Measurements from ENCODE around the gene CSAG3. TPM values are rescaled to one million over a fixed set of nuclear protein-coding genes. Genes with fewer than 3 reads are reported as not detected.
"Not testable (repeated sequence)": the region's sequence is repeated elsewhere in the genome, so short reads cannot be mapped to it uniquely, and the experiment has no call there.

CSAG3 gene
- not detected in 2 replicates for total RNA-seq (2014; rRNA removed; shearing (Covaris generic); ENCODE audit: low replicate concordance)

DNA sequence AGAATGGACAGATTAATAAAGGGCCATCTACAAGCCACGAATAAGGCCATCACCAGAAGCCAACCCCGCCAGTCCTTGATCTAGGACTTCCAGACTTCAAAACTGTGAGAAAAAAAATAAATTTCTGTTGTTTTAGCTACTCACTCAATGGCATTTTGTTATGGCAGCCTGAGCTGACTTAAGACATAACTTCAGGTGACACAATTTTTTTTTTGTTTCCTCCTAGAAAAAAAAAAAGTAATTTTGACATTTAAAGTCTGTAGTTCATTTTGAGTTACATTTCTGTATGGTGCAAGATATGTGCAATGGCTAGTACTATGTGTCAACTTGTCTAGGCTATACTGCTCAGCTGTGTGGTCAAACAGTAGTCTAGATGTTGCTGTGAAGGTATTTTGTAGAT lies at the start of gene CSAG3:
Gene CSAG3, plus strand, starts transcription at position 301 of the 400 bp plus-strand sequence.
- not testable (repeated sequence) for H3K36me3 ChIP-seq, DNase-seq, H3K4me3 ChIP-seq, H3K9me3 ChIP-seq, H3K27me3 ChIP-seq

DNA sequence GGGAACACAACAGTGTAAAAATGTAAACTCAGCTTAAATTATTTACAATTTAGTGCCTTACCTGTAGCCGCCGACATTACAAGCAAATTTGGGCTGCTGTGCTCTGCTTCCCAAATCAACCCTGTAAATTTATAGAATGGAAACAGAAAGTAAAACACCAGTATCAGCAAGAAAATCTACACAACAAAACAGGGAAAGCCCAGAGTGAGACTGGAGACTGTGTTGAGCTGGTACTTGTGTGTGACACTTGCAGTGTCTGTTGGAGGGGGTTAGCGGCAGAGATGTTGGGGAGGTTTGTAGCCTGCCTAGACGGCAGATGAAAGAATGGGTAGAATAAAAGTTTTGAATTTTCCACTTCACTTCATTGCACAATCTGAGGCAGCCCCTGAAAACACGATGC lies 45.8 kb upstream of the CSAG3 start:
- DNase-seq, H3K27me3 ChIP-seq, H3K36me3 ChIP-seq, H3K4me3 ChIP-seq, H3K9me3 ChIP-seq: not testable (repeated sequence)

DNA sequence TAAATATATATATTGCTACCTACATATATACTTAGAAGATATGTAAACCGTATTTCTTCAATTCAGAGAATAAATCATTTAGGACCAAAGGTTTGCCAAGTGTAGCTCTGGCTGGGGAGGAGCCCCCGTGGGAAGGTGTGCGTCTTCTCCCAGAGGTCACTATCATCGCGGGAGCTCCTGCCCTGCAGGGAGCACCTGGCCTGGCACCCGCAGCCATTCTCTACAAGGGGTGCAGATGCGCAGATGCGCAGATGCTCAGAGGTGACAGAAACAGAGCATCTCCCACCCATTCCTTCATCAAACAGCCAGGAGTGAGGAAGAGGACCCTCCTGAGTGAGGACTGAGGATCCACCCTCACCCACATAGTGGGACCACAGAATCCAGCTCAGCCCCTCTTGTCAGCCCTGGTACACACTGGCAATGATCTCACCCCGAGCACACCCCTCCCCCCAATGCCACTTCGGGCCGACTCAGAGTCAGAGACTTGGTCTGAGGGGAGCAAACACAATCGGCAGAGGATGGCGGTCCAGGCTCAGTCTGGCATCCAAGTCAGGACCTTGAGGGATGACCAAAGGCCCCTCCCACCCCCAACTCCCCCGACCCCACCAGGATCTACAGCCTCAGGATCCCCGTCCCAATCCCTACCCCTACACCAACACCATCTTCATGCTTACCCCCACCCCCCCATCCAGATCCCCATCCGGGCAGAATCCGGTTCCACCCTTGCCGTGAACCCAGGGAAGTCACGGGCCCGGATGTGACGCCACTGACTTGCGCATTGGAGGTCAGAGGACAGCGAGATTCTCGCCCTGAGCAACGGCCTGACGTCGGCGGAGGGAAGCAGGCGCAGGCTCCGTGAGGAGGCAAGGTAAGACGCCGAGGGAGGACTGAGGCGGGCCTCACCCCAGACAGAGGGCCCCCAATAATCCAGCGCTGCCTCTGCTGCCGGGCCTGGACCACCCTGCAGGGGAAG lies 44.9 kb upstream of the CSAG3 start, which contains the start of gene MAGEA2B:
Gene MAGEA2B, plus strand, starts transcription at position 814 of the 973 bp plus-strand sequence. CDS start 2,479 bp downstream, outside the sequence.
- not testable (repeated sequence) for H3K9me3 ChIP-seq, DNase-seq, H3K36me3 ChIP-seq, H3K4me3 ChIP-seq, H3K27me3 ChIP-seq

DNA sequence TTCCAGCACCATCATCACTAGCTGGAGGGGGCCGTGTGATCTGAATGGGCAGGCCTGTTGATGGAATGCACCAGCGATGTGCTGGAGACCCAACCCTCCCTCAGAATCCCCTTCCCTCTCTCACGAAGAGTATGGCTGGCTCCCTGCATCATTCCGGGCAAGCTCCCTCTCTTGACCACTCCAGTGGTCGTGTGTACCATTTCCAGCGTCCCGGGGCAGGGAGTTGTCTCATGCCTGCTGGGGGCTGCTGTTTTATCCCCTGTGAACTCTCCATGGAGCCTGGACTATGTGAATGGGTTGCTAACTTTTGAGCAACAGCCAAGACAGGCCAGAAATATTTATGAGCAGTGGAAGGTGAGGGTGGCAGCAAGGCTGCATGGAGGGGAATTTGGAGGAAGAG lies 33.6 kb upstream of the CSAG3 start:
- H3K27me3 ChIP-seq = no peaks in the 10 kb centered on the region
- H3K9me3 ChIP-seq = no peaks in the 10 kb centered on the region
- DNase-seq = no peak
- no peak overlapping the region for H3K4me3 ChIP-seq
- no peaks in the 10 kb centered on the region for H3K36me3 ChIP-seq

DNA sequence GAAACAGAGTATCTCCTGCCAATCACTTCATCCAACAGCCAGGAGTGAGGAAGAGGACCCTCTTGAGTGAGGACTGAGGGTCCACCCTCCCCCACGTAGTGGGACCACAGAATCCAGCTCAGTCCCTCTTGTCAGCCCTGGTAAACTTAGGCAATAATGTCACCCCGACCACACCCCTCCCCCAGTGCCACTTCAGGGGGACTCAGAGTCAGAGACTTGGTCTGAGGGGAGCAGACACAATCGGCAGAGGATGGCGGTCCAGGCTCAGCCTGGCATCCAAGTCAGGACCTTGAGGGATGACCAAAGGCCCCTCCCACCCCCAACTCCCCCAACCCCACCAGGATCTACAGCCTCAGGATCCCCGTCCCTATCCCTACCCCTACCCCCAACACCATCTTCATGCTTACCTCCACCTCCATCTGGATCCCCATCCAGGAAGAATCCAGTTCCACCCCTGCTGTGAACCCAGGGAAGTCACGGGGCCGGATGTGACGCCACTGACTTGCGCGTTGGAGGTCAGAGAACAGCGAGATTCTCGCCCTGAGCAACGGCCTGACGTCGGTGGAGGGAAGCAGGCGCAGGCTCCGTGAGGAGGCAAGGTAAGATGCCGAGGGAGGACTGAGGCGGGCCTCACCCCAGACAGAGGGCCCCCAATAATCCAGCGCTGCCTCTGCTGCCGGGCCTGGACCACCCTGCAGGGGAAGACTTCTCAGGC lies 25.6 kb upstream of the CSAG3 start, which contains the start of the genes CSAG1 and MAGEA12:
Gene CSAG1, minus strand, starts transcription at position 461 of the 715 bp plus-strand sequence. CDS start 1,261 bp downstream, outside the sequence.
Gene MAGEA12, plus strand, starts transcription at position 497 of the 715 bp plus-strand sequence. CDS start 2,405 bp downstream, outside the sequence.
- H3K4me3 ChIP-seq = no peak within 1 kb of the TSS
- no peaks in the 10 kb centered on the region for H3K27me3 ChIP-seq
- no peaks in the 10 kb centered on the region for H3K36me3 ChIP-seq
- no peaks in the 10 kb centered on the region for H3K9me3 ChIP-seq
- no peak for DNase-seq

DNA sequence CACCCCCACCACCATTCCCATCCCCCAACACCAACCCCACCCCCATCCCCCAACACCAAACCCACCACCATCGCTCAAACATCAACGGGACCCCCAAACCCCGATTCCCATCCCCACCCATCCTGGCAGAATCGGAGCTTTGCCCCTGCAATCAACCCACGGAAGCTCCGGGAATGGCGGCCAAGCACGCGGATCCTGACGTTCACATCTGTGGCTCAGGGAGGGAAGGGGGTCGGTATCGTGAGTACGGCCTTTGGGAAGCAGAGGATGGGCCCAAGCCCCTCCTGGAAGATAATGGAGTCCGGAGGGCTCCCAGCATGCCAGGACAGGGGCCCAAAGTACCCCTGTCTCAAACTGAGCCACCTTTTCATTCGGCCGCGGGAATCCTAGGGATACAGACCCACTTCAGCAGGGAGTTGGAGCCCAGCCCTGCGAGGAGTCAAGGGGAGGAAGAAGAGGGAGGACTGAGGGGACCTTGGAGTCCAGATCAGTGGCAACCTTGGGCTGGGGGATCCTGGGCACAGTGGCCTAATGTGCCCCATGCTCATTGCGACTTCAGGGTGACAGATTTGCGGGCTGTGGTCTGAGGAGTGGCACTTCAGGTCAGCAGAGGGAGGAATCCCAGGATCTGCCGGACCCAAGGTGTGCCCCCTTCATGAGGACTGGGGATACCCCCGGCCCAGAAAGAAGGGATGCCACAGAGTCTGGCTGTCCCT lies 24.7 kb upstream of the CSAG3 start:
- H3K9me3 ChIP-seq, H3K27me3 ChIP-seq, DNase-seq, H3K36me3 ChIP-seq, H3K4me3 ChIP-seq: not testable (repeated sequence)

DNA sequence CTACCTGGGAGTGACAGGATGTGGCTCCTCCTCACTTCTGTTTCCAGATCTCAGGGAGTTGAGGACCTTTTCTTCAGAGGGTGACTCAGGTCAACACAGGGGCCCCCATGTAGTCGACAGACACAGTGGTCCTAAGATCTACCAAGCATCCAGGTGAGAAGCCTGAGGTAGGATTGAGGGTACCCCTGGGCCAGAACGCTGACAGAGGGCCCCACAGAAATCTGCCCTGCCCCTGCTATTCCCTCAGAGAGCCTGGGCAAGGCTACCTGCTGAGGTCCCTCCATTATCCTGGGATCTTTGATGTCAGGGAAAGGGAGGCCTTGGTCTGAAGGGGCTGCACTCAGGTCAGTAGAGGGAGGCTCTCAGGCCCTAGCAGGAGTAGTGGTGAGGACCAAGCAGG lies 23.9 kb upstream of the CSAG3 start:
- no peak for DNase-seq

DNA sequence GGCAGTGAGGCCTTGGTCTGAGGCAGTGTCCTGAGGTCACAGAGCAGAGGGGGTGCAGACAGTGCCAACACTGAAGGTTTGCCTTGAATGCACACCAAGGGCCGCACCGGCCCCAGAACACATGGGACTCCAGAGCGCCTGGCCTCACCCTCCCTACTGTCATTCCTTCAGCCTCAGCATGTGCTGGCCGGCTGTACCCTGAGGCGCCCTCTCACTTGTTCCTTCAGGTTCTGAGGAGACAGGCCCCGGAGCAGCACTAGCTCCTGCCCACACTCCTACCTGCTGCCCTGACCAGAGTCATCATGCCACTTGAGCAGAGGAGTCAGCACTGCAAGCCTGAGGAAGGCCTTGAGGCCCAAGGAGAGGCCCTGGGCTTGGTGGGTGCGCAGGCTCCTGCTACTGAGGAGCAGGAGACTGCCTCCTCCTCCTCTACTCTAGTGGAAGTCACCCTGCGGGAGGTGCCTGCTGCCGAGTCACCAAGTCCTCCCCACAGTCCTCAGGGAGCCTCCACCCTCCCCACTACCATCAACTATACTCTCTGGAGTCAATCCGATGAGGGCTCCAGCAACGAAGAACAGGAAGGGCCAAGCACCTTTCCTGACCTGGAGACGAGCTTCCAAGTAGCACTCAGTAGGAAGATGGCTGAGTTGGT lies 23.0 kb upstream of the CSAG3 start:
- Histone ChIP-seq H3K4me3 (no peak overlapping the region), H3K9me3 (no peaks in the 10 kb centered on the region), H3K27me3 (no peaks in the 10 kb centered on the region), H3K36me3 (no peaks in the 10 kb centered on the region)
- no peak for DNase-seq

More for the DNA sequence above, 23.9 kb upstream of the CSAG3 start:
- no peaks in the 10 kb centered on the region for H3K36me3 ChIP-seq
- H3K27me3 ChIP-seq = no peaks in the 10 kb centered on the region
- no peak overlapping the region for H3K4me3 ChIP-seq
- no peaks in the 10 kb centered on the region for H3K9me3 ChIP-seq

DNA sequence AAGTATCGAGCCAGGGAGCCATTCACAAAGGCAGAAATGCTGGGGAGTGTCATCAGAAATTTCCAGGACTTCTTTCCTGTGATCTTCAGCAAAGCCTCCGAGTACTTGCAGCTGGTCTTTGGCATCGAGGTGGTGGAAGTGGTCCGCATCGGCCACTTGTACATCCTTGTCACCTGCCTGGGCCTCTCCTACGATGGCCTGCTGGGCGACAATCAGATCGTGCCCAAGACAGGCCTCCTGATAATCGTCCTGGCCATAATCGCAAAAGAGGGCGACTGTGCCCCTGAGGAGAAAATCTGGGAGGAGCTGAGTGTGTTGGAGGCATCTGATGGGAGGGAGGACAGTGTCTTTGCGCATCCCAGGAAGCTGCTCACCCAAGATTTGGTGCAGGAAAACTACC lies 22.5 kb upstream of the CSAG3 start:
- not testable (repeated sequence) for H3K9me3 ChIP-seq, H3K36me3 ChIP-seq, H3K27me3 ChIP-seq, DNase-seq, H3K4me3 ChIP-seq

DNA sequence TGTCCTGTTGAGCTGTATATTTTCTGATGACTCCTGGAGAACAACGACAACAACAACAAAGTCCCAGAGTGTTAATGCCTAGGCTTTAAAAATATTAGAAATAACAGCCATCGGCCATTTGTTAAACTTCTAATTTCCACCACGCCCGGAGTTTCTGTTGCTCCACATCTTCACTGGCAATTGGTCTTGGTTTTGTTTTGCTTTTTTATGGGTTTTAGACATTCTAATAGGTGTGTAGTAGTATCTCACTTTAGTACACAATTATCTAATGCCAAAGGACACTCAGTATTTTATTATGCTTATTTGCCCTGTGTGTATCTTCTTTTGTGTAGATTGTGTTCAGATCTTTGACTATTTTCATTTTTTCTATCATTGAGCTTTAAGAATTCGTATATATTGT lies 20.5 kb upstream of the CSAG3 start:
- Histone ChIP-seq H3K36me3 (no peaks in the 10 kb centered on the region), H3K4me3 (no peak overlapping the region), H3K27me3 (no peaks in the 10 kb centered on the region), H3K9me3 (no peaks in the 10 kb centered on the region)
- DNase-seq = no peak

DNA sequence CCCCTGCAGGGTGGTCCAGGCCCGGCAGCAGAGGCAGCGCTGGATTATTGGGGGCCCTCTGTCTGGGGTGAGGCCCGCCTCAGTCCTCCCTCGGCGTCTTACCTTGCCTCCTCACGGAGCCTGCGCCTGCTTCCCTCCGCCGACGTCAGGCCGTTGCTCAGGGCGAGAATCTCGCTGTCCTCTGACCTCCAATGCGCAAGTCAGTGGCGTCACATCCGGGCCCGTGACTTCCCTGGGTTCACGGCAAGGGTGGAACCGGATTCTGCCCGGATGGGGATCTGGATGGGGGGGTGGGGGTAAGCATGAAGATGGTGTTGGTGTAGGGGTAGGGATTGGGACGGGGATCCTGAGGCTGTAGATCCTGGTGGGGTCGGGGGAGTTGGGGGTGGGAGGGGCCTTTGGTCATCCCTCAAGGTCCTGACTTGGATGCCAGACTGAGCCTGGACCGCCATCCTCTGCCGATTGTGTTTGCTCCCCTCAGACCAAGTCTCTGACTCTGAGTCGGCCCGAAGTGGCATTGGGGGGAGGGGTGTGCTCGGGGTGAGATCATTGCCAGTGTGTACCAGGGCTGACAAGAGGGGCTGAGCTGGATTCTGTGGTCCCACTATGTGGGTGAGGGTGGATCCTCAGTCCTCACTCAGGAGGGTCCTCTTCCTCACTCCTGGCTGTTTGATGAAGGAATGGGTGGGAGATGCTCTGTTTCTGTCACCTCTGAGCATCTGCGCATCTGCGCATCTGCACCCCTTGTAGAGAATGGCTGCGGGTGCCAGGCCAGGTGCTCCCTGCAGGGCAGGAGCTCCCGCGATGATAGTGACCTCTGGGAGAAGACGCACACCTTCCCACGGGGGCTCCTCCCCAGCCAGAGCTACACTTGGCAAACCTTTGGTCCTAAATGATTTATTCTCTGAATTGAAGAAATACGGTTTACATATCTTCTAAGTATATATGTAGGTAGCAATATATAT lies 5.0 kb upstream of the CSAG3 start, which contains the start of gene MAGEA2:
Gene MAGEA2, minus strand, starts transcription at position 157 of the 965 bp plus-strand sequence. CDS start 2,479 bp downstream, outside the sequence.
- H3K4me3 ChIP-seq, H3K36me3 ChIP-seq, DNase-seq, H3K27me3 ChIP-seq, H3K9me3 ChIP-seq: not testable (repeated sequence)

DNA sequence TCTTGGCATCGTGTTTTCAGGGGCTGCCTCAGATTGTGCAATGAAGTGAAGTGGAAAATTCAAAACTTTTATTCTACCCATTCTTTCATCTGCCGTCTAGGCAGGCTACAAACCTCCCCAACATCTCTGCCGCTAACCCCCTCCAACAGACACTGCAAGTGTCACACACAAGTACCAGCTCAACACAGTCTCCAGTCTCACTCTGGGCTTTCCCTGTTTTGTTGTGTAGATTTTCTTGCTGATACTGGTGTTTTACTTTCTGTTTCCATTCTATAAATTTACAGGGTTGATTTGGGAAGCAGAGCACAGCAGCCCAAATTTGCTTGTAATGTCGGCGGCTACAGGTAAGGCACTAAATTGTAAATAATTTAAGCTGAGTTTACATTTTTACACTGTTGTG lies 4.1 kb upstream of the CSAG3 start:
- H3K4me3 ChIP-seq, H3K9me3 ChIP-seq, H3K27me3 ChIP-seq, H3K36me3 ChIP-seq, DNase-seq: not testable (repeated sequence)

DNA sequence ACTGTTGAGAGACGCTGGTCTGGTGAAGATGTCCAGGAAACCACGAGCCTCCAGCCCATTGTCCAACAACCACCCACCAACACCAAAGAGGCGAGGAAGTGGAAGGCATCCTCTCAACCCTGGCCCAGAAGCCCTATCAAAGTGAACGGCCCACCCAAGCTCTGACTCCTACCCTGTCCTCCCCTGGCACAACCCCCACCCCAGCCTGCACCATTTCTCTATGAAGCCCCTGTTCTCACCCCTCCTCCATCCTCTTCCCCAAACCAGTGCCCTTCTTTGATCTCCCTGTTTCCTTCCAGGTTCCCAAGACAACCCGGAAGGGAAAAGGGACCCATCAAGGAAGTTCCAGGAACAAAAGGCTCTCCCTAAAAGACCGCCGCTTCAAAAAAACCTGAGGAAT lies 526 bp downstream of the CSAG3 start:
- not testable (repeated sequence) for H3K27me3 ChIP-seq, DNase-seq, H3K4me3 ChIP-seq, H3K9me3 ChIP-seq, H3K36me3 ChIP-seq

DNA sequence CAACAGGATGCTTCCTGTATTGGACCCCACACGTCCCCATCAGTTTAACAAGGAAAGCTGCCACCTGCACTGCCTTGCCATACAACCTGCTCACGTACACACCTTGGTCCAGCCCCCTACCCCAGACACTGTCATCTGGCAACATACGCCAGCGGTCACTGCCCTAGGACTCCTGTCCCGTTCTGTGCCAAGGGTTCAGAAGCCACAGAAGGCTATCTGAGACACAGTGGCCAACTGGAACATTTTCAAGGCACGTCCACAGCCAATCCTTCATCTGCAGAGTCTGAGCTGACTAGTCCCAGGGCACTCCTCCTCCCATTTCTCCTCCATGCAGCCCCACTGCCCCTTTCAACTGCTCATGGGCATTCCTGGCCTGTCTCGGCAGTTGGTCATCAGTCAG lies 2.6 kb downstream of the CSAG3 start:
- not testable (repeated sequence) for H3K36me3 ChIP-seq, H3K27me3 ChIP-seq, H3K4me3 ChIP-seq, DNase-seq, H3K9me3 ChIP-seq

DNA sequence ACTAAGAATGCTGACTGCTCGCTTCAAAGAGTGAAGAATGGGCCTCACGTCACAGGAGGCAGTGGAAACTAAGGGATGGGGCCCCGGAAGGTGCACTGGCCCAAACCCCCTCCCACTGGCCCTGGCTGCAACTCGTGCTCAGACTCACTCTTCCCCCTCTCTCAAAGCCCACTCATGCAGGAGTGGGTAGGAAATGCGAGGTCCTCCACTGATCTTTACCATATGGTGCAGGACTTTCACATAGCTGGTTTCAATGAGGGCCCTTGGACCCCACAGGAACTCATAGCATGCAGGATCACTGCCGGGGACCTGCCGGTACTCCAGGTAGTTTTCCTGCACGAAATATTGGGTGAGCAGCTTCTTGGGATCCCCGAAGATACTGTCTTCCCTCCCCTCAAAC lies 7.5 kb downstream of the CSAG3 start:
- not testable (repeated sequence) for DNase-seq, H3K9me3 ChIP-seq, H3K4me3 ChIP-seq, H3K27me3 ChIP-seq, H3K36me3 ChIP-seq
